CD4-positive, alpha-beta T cell treated with Interleukin-15 for 1 hour (primary cell): ENCODE measurements around the gene USH1C.

ENCODE experiments used
- DNase-seq: peaks from one replicate; pipeline ENCODE4 v3.0.0-alpha.2; 2020

Gene USH1C

GRCh38 chr11:17568944-17569343 is 24.7 kb upstream of the USH1C start:
- no peak for DNase-seq

DNA sequence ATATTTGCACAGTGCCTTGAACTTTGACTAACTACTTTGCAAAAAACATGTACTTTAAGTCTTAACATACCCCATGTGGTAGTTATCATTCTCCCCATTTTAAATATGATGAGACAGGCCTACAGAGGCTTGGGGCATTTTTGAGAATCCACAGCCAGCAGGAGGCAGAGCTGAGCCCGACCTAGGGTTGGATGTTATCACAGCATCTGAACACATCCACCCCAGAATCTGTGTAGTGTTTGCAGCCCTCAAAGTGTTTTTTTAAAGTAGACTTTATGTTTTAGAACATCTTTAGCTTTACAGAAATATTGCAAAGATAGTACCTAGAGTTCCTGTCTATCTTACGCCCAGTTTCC is 20.4 kb upstream of the USH1C start:
- DNase-seq, result no peak

GRCh38 chr11:17563961-17564686 is 19.9 kb upstream of the USH1C start:
- DNase-seq, result no peak

- DNase-seq, result no peak
These were observed 19.0 kb upstream of the USH1C start for GRCh38 chr11:17563231-17563646.

DNA sequence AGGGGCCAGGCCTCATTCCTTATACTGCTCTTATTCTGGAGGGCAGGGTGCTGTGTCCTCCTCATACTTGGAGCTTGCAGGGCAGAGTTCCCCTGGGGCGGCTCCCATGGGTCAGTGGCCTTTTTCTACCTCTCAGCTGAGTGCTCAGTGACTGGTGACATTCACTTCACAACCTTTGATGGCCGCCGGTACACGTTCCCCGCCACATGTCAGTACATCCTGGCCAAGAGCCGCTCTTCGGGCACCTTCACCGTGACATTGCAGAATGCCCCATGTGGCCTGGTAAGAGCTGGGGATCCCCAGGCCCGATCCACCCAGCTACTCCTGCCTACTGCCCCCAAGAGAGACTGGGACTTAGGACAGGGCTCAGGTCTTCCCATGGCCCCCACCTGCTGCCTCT is 17.3 kb upstream of the USH1C start:
- DNase-seq, result no peak

DNA sequence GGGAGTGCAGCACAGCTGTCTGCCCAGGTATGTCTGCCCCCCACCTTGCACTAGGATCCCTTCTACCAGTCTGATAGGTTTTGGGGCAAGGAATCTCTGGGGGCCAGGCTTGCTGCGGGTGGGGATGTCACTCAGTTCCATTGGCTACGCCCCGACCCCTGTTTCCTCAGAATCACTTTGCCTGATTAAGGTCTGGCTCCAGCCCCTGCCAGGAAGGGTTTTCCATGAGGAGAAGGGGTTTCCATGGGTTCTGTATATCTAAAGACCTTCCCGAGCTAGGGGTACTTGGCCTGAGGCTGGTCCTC is 16.8 kb upstream of the USH1C start:
- no peak for DNase-seq

- DNase-seq, result no peak
These were observed 16.3 kb upstream of the USH1C start for GRCh38 chr11:17560281-17561110.

DNA sequence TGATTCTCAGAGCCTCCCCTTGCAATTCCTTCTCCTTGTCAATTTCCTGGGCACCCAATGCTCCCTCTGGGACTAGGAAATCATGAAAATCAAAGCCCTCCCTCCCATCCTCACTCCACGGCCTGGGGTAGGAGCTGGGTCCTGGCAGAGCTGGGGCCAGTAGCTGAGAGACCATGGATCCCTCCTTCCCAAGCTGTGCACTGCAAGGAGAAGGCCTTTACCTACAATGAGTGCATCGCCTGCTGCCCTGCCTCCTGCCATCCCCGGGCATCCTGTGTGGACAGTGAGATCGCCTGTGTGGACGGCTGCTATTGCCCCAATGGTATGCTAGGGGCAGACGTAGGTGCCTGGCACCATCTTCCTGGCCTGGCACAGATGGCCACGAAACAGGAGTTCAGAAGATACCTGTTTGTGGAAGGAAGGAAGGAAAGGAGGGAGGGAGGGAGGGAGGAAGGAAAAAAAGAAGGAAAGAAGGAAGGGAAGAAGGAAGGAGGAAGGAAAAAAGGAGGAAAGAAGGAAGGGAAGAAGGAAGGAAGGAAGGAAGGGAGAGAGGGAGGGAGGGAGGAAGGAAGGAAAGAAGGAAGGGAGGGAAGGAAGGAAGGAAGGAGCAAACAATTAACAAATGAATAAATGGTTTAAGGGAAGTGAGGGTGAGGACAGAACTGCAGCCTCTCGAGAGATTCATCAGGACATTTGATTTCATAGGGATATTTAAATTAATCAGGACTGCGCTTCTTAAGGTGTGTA is 15.3 kb upstream of the USH1C start:
- no peak for DNase-seq

- no peak for DNase-seq
These were observed 14.7 kb upstream of the USH1C start for GRCh38 chr11:17558916-17559315.

- peak; percentile 5 for DNase-seq
These were observed 14.0 kb upstream of the USH1C start for GRCh38 chr11:17558025-17558780.

- DNase-seq, result peak; percentile 13
These were observed 12.8 kb upstream of the USH1C start for GRCh38 chr11:17556999-17557398.

DNA sequence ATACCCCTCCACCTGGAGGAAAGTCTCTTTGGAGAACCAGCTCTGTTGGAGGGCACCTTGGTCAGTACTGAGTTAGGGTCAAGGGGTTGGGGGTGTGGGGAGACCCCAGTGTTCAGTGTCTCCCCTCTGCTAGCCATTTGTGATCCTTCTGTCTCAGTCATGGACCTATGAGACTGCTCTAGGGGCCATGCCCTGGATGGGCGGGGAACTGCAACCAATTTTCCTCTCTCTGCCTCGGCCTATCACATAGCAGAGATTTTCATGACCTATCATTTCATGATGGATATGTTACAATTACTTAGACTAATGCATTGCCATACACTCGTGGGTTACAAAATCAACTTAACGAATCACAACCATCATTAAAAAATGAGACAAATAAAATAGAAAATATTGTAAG is 10.3 kb upstream of the USH1C start:
- no peak for DNase-seq

DNA sequence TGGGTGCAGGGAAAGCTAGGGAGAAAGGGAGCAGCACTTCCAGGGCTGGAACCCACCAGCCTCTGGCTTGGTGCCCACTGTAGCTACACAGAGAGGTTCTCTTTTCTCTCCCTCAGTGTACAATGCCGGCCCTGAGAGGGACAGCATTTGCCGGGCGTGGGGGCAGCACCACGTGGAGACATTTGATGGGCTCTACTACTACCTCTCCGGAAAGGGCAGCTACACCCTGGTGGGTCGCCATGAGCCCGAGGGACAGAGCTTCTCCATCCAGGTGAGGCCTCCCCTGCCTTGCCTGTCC is 9.0 kb upstream of the USH1C start:
- DNase-seq, result no peak

GRCh38 chr11:17552392-17553248 is 8.4 kb upstream of the USH1C start:
- peak; percentile 9 for DNase-seq

- no peak for DNase-seq
These were observed 7.8 kb upstream of the USH1C start for GRCh38 chr11:17552041-17552355.

GRCh38 chr11:17551347-17552040 is 7.3 kb upstream of the USH1C start:
- peak; percentile 6 for DNase-seq

- peak; percentile 6 for DNase-seq
These were observed 6.5 kb upstream of the USH1C start for GRCh38 chr11:17550450-17551346.

DNA sequence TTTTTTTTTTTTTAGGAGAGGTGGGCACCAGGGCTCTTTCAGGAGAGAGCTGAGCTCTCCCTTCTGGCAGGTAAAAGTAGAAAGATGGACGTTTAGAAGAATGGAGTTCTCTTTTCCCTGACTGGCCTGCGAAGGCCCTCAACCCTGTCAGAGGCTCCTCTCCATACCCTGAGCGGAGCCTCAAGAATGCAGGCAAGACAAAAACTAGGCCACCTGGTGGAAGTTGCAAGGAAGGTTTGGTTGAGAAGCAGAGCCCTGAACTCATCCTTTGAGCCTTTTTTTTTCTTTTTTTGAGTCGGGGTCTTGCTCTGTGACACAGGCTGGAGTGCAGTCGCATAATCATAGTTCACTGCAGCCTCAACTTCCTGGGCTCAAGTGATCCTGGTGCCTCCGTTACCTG is 4.2 kb upstream of the USH1C start:
- no peak for DNase-seq

- DNase-seq, result no peak
These were observed 3.7 kb upstream of the USH1C start for GRCh38 chr11:17547932-17548331.

DNA sequence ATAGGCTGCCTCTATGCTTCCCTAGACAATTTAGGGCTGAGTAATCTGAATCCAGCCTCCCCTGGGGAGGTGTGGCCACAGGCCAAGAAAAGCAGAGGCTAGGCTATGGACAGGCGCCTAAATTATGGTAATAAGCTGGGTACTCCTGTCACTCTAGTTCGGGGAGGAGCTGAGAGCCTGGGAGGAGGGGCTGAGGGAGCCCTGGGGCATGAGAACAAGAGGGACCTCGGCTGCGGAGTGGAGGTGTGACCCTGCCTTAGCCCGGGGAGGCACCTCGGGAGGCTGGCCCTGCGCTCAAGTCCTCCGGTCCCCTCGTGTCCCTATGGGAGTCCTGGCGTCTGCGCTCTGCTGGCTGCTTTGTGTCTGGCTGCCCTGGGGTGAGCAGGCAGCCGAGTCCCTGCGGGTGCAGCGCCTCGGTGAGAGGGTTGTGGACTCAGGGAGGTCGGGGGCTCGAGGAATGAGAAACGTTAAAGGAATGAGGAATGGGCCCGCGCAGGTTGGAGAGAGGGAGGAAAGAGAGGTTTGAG is 2.9 kb upstream of the USH1C start, which contains the start of gene OTOG:
TSS of gene OTOG (plus strand) at position 209 of the 527 bp plus-strand sequence. CDS start at position 323, 114 bp downstream.
- DNase-seq, result no peak
